RWPE2 (cell line): ENCODE measurements around the gene UBE2L5.
"Not testable (repeated sequence)": the region's sequence is repeated elsewhere in the genome, so short reads cannot be mapped to it uniquely, and the experiment has no call there.

ENCODE experiments used
- ATAC-seq: fragments of 200-7000 bp; cut with Tn5 transposase; 3 replicates; pipeline ENCODE4 v1.9.1; 2021; ENCODE audit warnings: low read depth
- DNase-seq: peaks from one replicate; pipeline ENCODE4 v3.0.0-alpha.2; 2020; ENCODE audit warnings: low spot score
- H3K27ac ChIP-seq: fragments of 450-650 bp; 2 replicates; pipeline ENCODE4 v1.5.1; 2017; ENCODE audit warnings: mild to moderate bottlenecking; ENCODE audit not compliant: poor library complexity, severe bottlenecking
- H3K27me3 ChIP-seq: fragments of 250-450 bp; sonication (Bioruptor Pico); 2 replicates; pipeline ENCODE4 v1.5.1; 2021; ENCODE audit warnings: mild to moderate bottlenecking, moderate library complexity; ENCODE audit not compliant: insufficient read depth, poor library complexity, severe bottlenecking
- H3K36me3 ChIP-seq: fragments of 250-450 bp; sonication (Bioruptor Pico); 2 replicates; pipeline ENCODE4 v1.5.1; 2020; ENCODE audit warnings: low read depth, mild to moderate bottlenecking, moderate library complexity
- H3K4me1 ChIP-seq: fragments of 250-450 bp; sonication (Bioruptor Pico); 2 replicates; pipeline ENCODE4 v1.5.1; 2021; ENCODE audit warnings: mild to moderate bottlenecking, moderate library complexity; ENCODE audit not compliant: insufficient read depth, poor library complexity, severe bottlenecking
- H3K4me3 ChIP-seq: fragments of 250-450 bp; sonication (Bioruptor Pico); 2 replicates; pipeline ENCODE4 v1.5.1; 2021; ENCODE audit warnings: mild to moderate bottlenecking, moderate library complexity; ENCODE audit not compliant: severe bottlenecking
- H3K9me3 ChIP-seq: fragments of 250-450 bp; sonication (Bioruptor Pico); 2 replicates; pipeline ENCODE4 v1.5.1; 2021; ENCODE audit warnings: mild to moderate bottlenecking, moderate library complexity; ENCODE audit not compliant: severe bottlenecking
- TF ChIP-seq, protein P1 (sequence below): fragments of 450-650 bp; IDR thresholded peaks from one replicate; pipeline ENCODE4 v1.5.1; 2017; ENCODE audit warnings: mild to moderate bottlenecking, moderate library complexity; ENCODE audit not compliant: poor library complexity, severe bottlenecking

The UBE2L5 gene

GRCh38 chr13:30453727-30454126, 31.4 kb downstream of the UBE2L5 start:
- H3K4me1 ChIP-seq, result no peaks in the 10 kb centered on the region
- peaks cover 3% of the 10 kb centered on the region; the same call in 1 of the 2 replicates for H3K36me3 ChIP-seq
- TF ChIP-seq, protein P1, sequence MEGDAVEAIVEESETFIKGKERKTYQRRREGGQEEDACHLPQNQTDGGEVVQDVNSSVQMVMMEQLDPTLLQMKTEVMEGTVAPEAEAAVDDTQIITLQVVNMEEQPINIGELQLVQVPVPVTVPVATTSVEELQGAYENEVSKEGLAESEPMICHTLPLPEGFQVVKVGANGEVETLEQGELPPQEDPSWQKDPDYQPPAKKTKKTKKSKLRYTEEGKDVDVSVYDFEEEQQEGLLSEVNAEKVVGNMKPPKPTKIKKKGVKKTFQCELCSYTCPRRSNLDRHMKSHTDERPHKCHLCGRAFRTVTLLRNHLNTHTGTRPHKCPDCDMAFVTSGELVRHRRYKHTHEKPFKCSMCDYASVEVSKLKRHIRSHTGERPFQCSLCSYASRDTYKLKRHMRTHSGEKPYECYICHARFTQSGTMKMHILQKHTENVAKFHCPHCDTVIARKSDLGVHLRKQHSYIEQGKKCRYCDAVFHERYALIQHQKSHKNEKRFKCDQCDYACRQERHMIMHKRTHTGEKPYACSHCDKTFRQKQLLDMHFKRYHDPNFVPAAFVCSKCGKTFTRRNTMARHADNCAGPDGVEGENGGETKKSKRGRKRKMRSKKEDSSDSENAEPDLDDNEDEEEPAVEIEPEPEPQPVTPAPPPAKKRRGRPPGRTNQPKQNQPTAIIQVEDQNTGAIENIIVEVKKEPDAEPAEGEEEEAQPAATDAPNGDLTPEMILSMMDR, result no peak
- no peaks in the 10 kb centered on the region for H3K27me3 ChIP-seq
- no peak overlapping the region for H3K4me3 ChIP-seq
- no peak overlapping the region for H3K27ac ChIP-seq
- DNase-seq (no peak), ATAC-seq (no peak)
- H3K9me3 ChIP-seq, result no peaks in the 10 kb centered on the region

DNA sequence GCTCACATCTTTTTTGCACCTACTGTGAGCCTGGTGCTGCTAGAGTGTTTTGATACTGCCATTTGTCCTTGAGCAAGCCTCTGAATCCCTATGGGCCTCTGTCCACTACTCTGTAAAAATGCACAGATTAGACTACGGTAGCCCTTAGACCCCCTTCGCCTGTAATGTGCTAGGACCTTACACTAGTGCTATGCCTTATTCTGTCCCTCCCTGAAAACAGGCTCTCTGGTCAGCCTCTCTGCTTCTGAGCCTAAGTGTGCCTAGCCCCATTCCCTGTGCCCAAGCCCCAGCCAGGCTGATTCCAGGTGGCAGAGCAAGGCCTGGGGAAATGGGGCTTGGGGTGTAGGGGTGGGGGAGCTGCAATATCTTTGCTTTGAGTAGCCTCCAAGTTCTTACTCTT, 32.7 kb downstream of the UBE2L5 start:
- no peaks in the 10 kb centered on the region for H3K4me1 ChIP-seq
- no peak overlapping the region for H3K27ac ChIP-seq
- DNase-seq (no peak), ATAC-seq (peak; percentile 26; the same call in 2 of the 3 replicates)
- no peaks in the 10 kb centered on the region for H3K27me3 ChIP-seq
- H3K36me3 ChIP-seq, result peaks cover 15% of the 10 kb centered on the region
- no peaks in the 10 kb centered on the region for H3K9me3 ChIP-seq
- TF ChIP-seq, protein P1, result no peak
- no peak overlapping the region for H3K4me3 ChIP-seq

DNA sequence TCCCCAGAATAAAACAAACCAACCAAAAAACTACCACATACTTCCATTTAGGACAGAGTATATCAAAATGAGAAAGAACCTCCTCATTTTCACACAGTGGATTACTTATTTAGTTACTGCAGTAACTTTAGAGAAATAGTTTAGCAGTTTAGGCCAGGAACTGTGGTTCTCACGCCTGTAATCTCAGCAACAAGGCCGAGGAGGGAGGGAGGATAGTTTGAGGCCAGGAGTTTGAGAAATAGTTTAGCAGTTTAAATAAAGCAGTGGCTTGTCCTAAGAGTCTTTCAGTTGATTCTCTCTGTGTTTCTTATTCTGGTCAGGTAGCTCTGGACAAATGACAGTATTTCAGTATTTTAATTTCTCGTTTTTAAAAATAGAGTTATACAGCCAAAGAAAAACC, 34.0 kb downstream of the UBE2L5 start:
- no peak for ATAC-seq
- H3K4me3 ChIP-seq, result no peak overlapping the region
- H3K9me3 ChIP-seq, result no peaks in the 10 kb centered on the region
- H3K36me3 ChIP-seq, result peaks cover 18% of the 10 kb centered on the region
- no peaks in the 10 kb centered on the region for H3K27me3 ChIP-seq
- no peaks in the 10 kb centered on the region for H3K4me1 ChIP-seq
- H3K27ac ChIP-seq, result no peak overlapping the region
- no peak for DNase-seq
- TF ChIP-seq, protein P1, result no peak

DNA sequence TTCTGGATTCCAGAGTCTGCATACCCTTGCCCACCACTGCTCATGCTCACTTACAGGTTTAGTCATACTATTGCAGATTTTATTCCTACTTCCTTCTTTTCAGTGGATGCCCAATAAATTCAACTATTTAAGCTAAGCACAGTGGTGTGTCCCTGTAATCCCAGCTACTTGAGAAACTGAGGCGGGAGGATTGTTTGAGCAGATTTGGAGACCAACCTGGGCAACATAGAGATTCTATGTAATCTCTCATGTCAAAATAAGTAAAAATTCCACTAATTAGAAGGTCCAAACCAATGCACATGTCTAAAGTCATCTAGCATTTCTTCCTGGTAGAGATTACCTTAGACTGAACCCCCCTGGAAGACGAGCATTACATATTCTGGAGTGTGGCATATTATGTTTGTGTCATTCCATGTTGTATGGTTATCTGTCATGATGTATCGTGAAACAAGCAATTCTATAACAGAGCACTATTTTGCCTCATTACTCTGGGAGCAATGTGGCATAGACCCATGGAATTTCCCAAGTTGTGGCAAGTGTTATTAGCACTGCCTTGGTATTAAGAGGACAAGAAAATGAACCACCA, 35.1 kb downstream of the UBE2L5 start:
- TF ChIP-seq, protein P1, result no peak
- DNase-seq (no peak), ATAC-seq (peak; percentile 23; the same call in 1 of the 3 replicates)
- no peaks in the 10 kb centered on the region for H3K4me1 ChIP-seq
- no peaks in the 10 kb centered on the region for H3K27me3 ChIP-seq
- H3K27ac ChIP-seq, result no peak overlapping the region
- H3K36me3 ChIP-seq, result peaks cover 29% of the 10 kb centered on the region
- no peaks in the 10 kb centered on the region for H3K9me3 ChIP-seq
- H3K4me3 ChIP-seq, result no peak overlapping the region

DNA sequence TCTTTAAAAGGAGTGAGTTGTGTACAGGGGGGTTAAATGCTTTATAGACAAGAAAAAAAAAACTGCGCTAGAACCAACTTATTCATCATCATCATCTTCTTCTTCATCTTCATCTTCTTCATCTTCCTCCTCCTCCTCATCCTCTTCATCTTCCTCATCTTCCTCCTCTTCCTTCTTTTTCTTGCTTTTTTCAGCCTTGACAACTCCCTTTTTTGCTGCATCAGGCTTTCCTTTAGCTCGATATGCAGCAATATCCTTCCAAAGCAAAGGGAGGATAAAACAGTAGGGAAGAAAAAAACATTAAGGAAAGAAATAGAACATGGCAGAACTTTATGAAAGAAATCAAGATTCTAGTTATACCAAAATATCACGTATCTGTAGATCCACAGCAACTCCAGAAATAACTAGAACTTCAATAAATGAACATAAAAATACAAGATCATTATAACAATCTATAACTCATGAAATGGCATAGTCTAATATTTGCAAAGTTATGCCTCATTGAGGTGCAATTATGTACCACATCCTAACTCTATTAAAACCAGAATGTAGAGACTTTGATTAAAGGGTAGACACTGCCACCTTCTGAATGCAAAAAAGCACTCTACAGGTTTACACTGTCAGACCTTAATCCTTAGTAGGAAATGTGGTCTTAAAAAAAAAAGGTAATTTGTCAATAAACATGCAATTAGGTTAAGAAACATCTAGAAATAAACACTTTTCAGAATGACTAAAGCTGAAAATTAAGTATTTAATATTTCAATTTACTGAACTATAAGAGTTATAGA, 39.2 kb downstream of the UBE2L5 start:
- TF ChIP-seq, protein P1, result peak; percentile 30
- ATAC-seq, DNase-seq, H3K27me3 ChIP-seq, H3K4me3 ChIP-seq, H3K9me3 ChIP-seq: not testable (repeated sequence)
- Histone ChIP-seq H3K27ac (peak overlapping the region; percentile 87), H3K4me1 (peaks cover 14% of the 10 kb centered on the region), H3K36me3 (peaks cover 44% of the 10 kb centered on the region)
